Measurements from ENCODE around the gene ACTBL2. TPM values are rescaled to one million over a fixed set of nuclear protein-coding genes. Genes with fewer than 3 reads are reported as not detected.

Gene ACTBL2
- total RNA-seq, 1 donor: not detected

DNA sequence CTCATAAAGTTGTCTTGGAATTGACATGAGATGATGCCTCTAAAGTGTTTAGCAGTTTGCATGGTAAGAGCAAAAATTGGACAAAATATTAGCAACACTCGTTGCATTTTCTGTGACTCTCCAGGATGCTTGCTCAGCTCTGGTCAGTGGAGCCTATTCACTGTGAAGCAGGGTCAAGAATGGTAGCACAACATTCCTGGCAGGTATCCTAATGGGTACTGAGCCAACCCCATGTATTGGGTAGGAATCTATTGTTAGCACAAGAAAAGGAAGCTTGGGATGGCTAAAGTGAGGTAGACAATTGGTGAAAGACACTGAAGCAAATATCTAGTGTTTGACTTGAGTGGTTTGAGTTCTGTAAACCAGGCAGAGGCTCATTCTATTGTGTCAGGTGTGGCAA lies 10.4 kb upstream of the ACTBL2 start:
- Histone ChIP-seq H3K4me2 (ENCODE audit: insufficient read depth, low read length) (no peak overlapping the region), H3K9me3 (ENCODE audit: low read depth, low read length) (no peaks in the 10 kb centered on the region), H3K4me3 (ENCODE audit: insufficient read depth, low read length) (no peak overlapping the region), H4K20me1 (ENCODE audit: insufficient read depth, low read length) (no peaks in the 10 kb centered on the region), H3K36me3 (ENCODE audit: insufficient read depth, low read length) (no peaks in the 10 kb centered on the region), H3K27ac (ENCODE audit: low read depth, low read length) (peak overlapping the region; percentile 24), H3K27me3 (ENCODE audit: insufficient read depth, low read length) (no peaks in the 10 kb centered on the region), H3K79me2 (ENCODE audit: insufficient read depth, low read length) (no peaks in the 10 kb centered on the region), H2AFZ (ENCODE audit: low read length) (no peak overlapping the region), H3K4me1 (ENCODE audit: insufficient read depth, low read length) (peaks cover 33% of the 10 kb centered on the region)
- DNase-seq (ENCODE audit: insufficient read length, low spot score, missing footprints): no peak
- TF ChIP-seq, protein P1, sequence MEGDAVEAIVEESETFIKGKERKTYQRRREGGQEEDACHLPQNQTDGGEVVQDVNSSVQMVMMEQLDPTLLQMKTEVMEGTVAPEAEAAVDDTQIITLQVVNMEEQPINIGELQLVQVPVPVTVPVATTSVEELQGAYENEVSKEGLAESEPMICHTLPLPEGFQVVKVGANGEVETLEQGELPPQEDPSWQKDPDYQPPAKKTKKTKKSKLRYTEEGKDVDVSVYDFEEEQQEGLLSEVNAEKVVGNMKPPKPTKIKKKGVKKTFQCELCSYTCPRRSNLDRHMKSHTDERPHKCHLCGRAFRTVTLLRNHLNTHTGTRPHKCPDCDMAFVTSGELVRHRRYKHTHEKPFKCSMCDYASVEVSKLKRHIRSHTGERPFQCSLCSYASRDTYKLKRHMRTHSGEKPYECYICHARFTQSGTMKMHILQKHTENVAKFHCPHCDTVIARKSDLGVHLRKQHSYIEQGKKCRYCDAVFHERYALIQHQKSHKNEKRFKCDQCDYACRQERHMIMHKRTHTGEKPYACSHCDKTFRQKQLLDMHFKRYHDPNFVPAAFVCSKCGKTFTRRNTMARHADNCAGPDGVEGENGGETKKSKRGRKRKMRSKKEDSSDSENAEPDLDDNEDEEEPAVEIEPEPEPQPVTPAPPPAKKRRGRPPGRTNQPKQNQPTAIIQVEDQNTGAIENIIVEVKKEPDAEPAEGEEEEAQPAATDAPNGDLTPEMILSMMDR (IDR thresholded peaks at IDR 0.05; ENCODE audit: extremely low read depth, low read depth, low read length): no peak

DNA sequence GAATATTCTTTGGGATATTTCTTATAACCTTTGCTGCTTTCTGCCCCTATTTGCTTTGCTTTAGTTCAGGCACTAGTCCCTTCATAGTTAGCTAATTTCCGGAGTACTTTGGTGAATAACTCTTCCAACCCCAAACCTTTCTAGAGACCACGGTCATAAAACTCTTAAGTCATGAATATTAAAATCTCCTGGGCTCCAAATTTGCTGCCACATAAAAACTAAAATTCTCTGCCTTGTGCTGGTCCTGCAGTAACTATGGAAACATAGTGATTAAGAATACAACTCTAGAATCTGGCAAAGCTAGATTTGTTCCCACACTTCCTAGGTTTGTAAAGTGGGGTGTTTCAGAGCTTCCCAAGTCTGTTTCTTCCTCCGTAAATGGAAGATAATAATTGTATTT lies 10.0 kb upstream of the ACTBL2 start:
- Histone ChIP-seq H3K4me3 (ENCODE audit: insufficient read depth, low read length) (no peak overlapping the region), H3K79me2 (ENCODE audit: insufficient read depth, low read length) (no peaks in the 10 kb centered on the region), H2AFZ (ENCODE audit: low read length) (no peak overlapping the region), H3K4me1 (ENCODE audit: insufficient read depth, low read length) (peaks cover 36% of the 10 kb centered on the region), H3K27ac (ENCODE audit: low read depth, low read length) (peak overlapping the region; percentile 24), H3K4me2 (ENCODE audit: insufficient read depth, low read length) (no peak overlapping the region), H3K27me3 (ENCODE audit: insufficient read depth, low read length) (no peaks in the 10 kb centered on the region), H4K20me1 (ENCODE audit: insufficient read depth, low read length) (no peaks in the 10 kb centered on the region), H3K36me3 (ENCODE audit: insufficient read depth, low read length) (no peaks in the 10 kb centered on the region), H3K9me3 (ENCODE audit: low read depth, low read length) (no peaks in the 10 kb centered on the region)
- TF ChIP-seq, protein P1 (IDR thresholded peaks at IDR 0.05; ENCODE audit: extremely low read depth, low read depth, low read length): no peak
- DNase-seq (ENCODE audit: insufficient read length, low spot score, missing footprints): no peak

DNA sequence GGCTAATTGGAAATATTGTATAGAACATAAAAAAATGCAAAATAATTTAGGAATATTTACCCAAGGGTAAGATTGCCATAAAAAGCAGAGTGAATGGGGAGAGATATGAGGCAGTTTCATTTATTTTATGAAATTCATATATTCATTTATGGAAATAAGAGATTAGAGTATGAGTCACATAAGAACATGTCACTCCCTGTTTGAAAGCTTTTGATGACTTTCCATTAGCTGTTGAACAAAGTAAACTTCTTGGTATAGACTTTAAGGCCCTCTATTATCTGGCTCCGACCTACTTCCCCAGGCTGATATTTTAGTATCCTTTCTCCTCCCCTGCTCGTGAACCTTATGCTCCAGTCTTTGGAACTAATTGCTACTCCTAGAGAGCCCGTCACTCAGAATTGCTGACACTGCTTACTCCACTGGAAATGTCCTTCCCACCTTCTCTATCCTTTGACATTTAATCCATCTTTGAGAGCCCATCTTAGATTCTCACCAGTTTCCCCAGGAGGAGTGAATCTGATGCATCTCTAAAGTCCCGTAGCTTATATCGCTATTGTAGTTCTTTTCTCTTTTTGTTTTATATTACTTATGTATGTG lies 8.9 kb upstream of the ACTBL2 start:
- peaks cover 36% of the 10 kb centered on the region for H3K4me1 ChIP-seq (ENCODE audit: insufficient read depth, low read length)
- H3K4me3 ChIP-seq (ENCODE audit: insufficient read depth, low read length): no peak overlapping the region
- H2AFZ ChIP-seq (ENCODE audit: low read length): no peak overlapping the region
- no peaks in the 10 kb centered on the region for H3K36me3 ChIP-seq (ENCODE audit: insufficient read depth, low read length)
- no peaks in the 10 kb centered on the region for H4K20me1 ChIP-seq (ENCODE audit: insufficient read depth, low read length)
- H3K79me2 ChIP-seq (ENCODE audit: insufficient read depth, low read length): no peaks in the 10 kb centered on the region
- H3K4me2 ChIP-seq (ENCODE audit: insufficient read depth, low read length): no peak overlapping the region
- no peak for DNase-seq (ENCODE audit: insufficient read length, low spot score, missing footprints)
- TF ChIP-seq, protein P1 (IDR thresholded peaks at IDR 0.05; ENCODE audit: extremely low read depth, low read depth, low read length): no peak
- no peaks in the 10 kb centered on the region for H3K9me3 ChIP-seq (ENCODE audit: low read depth, low read length)
- H3K27ac ChIP-seq (ENCODE audit: low read depth, low read length): no peak overlapping the region
- no peaks in the 10 kb centered on the region for H3K27me3 ChIP-seq (ENCODE audit: insufficient read depth, low read length)

DNA sequence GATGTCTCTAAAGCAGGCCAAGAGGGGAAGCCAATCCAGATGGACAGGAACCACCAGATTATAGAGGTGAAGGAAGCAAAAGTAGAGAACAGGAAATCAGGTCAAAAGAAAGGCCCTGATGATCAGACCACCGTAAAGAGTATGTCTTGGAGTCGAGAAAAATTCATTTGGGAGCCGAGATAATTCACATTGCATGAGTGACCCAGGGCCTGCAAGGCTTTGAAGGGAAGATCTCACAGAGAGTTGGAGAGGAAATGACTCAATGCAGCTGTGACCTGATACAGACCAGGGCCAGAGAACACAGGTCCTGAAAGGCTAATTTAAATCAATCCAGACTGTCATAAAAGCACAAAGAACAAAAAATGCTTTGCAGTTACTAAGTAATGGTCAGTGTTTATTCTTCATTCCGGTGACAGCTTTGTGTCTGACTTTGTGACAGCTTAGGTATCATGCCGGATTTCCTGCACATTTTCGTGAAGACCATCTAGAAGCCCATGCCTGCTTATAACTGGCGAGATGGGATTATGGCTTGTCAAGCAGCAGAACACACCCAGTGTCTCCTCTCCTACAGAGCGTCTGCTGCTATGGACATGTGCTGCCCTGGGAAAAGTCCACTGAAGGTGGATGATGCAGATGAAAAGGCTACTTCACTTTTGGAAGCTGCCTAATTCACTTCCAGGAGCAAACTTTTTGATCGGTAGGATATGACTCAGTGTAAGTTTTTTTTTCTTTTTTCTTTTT lies 5.8 kb upstream of the ACTBL2 start:
- Histone ChIP-seq H4K20me1 (ENCODE audit: insufficient read depth, low read length) (no peaks in the 10 kb centered on the region), H3K4me1 (ENCODE audit: insufficient read depth, low read length) (peaks cover 16% of the 10 kb centered on the region), H3K4me2 (ENCODE audit: insufficient read depth, low read length) (peak overlapping the region; percentile 20), H2AFZ (ENCODE audit: low read length) (peak overlapping the region; percentile 33), H3K36me3 (ENCODE audit: insufficient read depth, low read length) (no peaks in the 10 kb centered on the region), H3K79me2 (ENCODE audit: insufficient read depth, low read length) (no peaks in the 10 kb centered on the region), H3K27me3 (ENCODE audit: insufficient read depth, low read length) (no peaks in the 10 kb centered on the region), H3K27ac (ENCODE audit: low read depth, low read length) (peak overlapping the region; percentile 65), H3K9me3 (ENCODE audit: low read depth, low read length) (no peaks in the 10 kb centered on the region), H3K4me3 (ENCODE audit: insufficient read depth, low read length) (no peak overlapping the region)
- TF ChIP-seq, protein P1 (IDR thresholded peaks at IDR 0.05; ENCODE audit: extremely low read depth, low read depth, low read length): no peak
- peak; percentile 69 for DNase-seq (ENCODE audit: insufficient read length, low spot score, missing footprints)
